A172 (cell line): ENCODE results near the gene YWHAQ. TPM values are rescaled to one million over a fixed set of nuclear protein-coding genes. Genes with fewer than 3 reads are reported as not detected.
"Not testable (repeated sequence)": the region's sequence is repeated elsewhere in the genome, so short reads cannot be mapped to it uniquely, and the experiment has no call there.

Experiments
- DNase-seq: peaks from one replicate; pipeline ENCODE4 v3.0.0-alpha.2; 2015; ENCODE audit warnings: low spot score
- total RNA-seq: library from RNA; depleted of rRNA; stranded (reverse); fragments of >200 nt; shearing (Covaris generic); gene quantifications from 2 replicates; pipeline ENCODE4 v1.2.3, GENCODE V29; 2014; rRNA removed

YWHAQ gene
- total RNA-seq, 1 experiment from 2014 or later = 807 TPM

GRCh38 chr2:9552219-9553178, 78.3 kb downstream of the YWHAQ start:
- DNase-seq = peak; percentile 59

GRCh38 chr2:9550859-9551391, 79.9 kb downstream of the YWHAQ start:
- DNase-seq = not testable (repeated sequence)

- DNase-seq = no peak
These were observed 81.4 kb downstream of the YWHAQ start for GRCh38 chr2:9549420-9549819.

- no peak for DNase-seq
These were observed 82.3 kb downstream of the YWHAQ start for GRCh38 chr2:9548506-9548905.

GRCh38 chr2:9547262-9547991, 83.4 kb downstream of the YWHAQ start:
- DNase-seq = peak; percentile 53

GRCh38 chr2:9545502-9545901, 85.3 kb downstream of the YWHAQ start:
- no peak for DNase-seq

- DNase-seq = no peak
These were observed 87.2 kb downstream of the YWHAQ start for GRCh38 chr2:9543557-9543956.

- DNase-seq = no peak
These were observed 91.3 kb downstream of the YWHAQ start for GRCh38 chr2:9539531-9539930.

GRCh38 chr2:9538000-9538507, 92.7 kb downstream of the YWHAQ start:
- DNase-seq = peak; percentile 59

- DNase-seq = no peak
These were observed 94.3 kb downstream of the YWHAQ start for GRCh38 chr2:9536504-9536903.

- DNase-seq = no peak
These were observed 95.6 kb downstream of the YWHAQ start for GRCh38 chr2:9535177-9535576.

Other genes with a start within 250 kb of the YWHAQ start
- 93.1 and 115 TPM in 2 replicates for gene ITGB1BP1, start 207.5 kb downstream of the YWHAQ start, total RNA-seq
- gene CPSF3, start 207.3 kb downstream of the YWHAQ start, total RNA-seq = 104 and 112 TPM in 2 replicates
- gene IAH1, start 156.4 kb downstream of the YWHAQ start, total RNA-seq = 23.4 and 36.0 TPM in 2 replicates
- gene ADAM17, start 75.2 kb downstream of the YWHAQ start, total RNA-seq = 65.5 and 71.3 TPM in 2 replicates
- gene TAF1B, start 212.5 kb upstream of the YWHAQ start, total RNA-seq = 40.6 and 47.8 TPM in 2 replicates